LNCAP (cell line): ENCODE data around the gene ATF4.

Experiments used
- CTCF ChIP-seq: fragments of 450-650 bp; IDR thresholded peaks from 2 replicates; pipeline ENCODE4 v1.5.1; 2017; ENCODE audit warnings: mild to moderate bottlenecking

ATF4 gene

GRCh38 chr22:39562839-39563489 is 42.6 kb downstream of the ATF4 start:
- TF ChIP-seq CTCF, result no peak

- TF ChIP-seq CTCF, result no peak
These were observed 43.4 kb downstream of the ATF4 start for GRCh38 chr22:39563571-39564428.

GRCh38 chr22:39565414-39565944 is 45.1 kb downstream of the ATF4 start:
- no peak for TF ChIP-seq CTCF

- TF ChIP-seq CTCF, result no peak
These were observed 47.0 kb downstream of the ATF4 start for GRCh38 chr22:39567135-39567946.

DNA sequence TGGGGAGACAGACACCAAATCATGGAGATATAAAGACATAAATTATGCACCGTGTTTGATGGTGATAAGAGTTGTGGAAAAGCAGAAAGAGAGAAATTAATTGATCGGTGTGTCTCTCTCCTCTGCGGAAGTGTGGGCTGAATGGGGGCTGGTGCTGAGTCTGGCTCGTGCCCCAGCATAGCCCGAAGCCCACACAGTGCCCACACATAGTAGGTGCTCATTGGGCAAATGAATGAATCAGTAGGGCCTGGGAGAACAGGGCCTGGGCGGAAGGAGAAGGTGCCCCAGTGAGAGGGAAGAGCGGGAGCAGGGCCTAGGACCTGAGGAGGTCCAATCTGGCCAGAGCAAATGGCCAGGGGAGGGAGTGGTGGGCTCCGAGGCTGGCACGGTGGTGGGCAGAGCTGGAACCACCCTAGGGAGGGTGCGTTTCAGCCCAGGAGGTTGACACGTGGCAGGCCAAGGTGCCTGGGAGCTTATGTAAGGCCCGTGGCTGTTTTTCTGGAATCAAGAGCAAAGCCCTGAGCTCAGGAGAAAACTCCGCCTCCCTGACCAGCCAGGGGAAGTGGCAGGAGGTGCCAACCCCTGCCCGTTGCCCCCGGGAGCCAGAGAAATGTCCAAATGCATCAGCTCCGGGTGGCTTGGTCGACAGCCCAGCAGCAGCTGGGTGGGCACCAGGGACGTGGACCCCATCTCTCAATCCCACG is 48.1 kb downstream of the ATF4 start:
- TF ChIP-seq CTCF, result no peak

GRCh38 chr22:39569066-39569465 is 48.7 kb downstream of the ATF4 start:
- TF ChIP-seq CTCF, result no peak

- no peak for TF ChIP-seq CTCF
These were observed 49.9 kb downstream of the ATF4 start for GRCh38 chr22:39570226-39570625.
